Fibroblast of lung (primary cell): ENCODE measurements around the gene MLLT10. TPM values are rescaled to one million over a fixed set of nuclear protein-coding genes. Genes with fewer than 3 reads are reported as not detected.

Source experiments
- DNase-seq, 2 donors: peaks; one replicate each; pipeline versions ENCODE4 v3.0.0 to v3.0.0-alpha.2; 2010; ENCODE audit warnings: low read depth in 2 of 2
- H2AFZ ChIP-seq: 2 replicates; pipeline ENCODE4 v1.5.1; 2012; ENCODE audit warnings: low read length, control low read depth, inconsistent platforms
- H3K27ac ChIP-seq: 2 replicates; pipeline ENCODE4 v1.5.1; 2011; ENCODE audit warnings: low read length, control low read depth; ENCODE audit not compliant: insufficient read depth
- H3K27me3 ChIP-seq: 2 replicates; pipeline ENCODE4 v1.5.1; 2011; ENCODE audit warnings: mild to moderate bottlenecking, low read length; ENCODE audit not compliant: control insufficient read depth, insufficient read depth
- H3K36me3 ChIP-seq: 2 replicates; pipeline ENCODE4 v1.5.1; 2011; ENCODE audit warnings: low read length; ENCODE audit not compliant: control insufficient read depth, insufficient read depth
- H3K4me1 ChIP-seq: 2 replicates; pipeline ENCODE4 v1.5.1; 2011; ENCODE audit warnings: low read length; ENCODE audit not compliant: control insufficient read depth, insufficient read depth; ENCODE audit errors: extremely low read depth
- H3K4me2 ChIP-seq: 2 replicates; pipeline ENCODE4 v1.5.1; 2011; ENCODE audit warnings: low read length, control low read depth; ENCODE audit not compliant: insufficient read depth; ENCODE audit errors: extremely low read depth
- H3K4me3 ChIP-seq, 4 experiments: fragments of 200-600 bp in 1 of 4; sonication (generic) in 1 of 4; replicated peaks in 1 of 4; 2 replicates each; pipeline ENCODE4 v1.5.1; 2011 to 2016; ENCODE audit warnings: low read length in 4 of 4, low read depth in 3 of 4, mild to moderate bottlenecking in 3 of 4, control low read depth in 2 of 4, inconsistent platforms in 1 of 4, mixed read lengths in 1 of 4; ENCODE audit not compliant: insufficient read depth in 1 of 4; ENCODE audit errors: control extremely low read depth in 1 of 4
- H3K79me2 ChIP-seq: 2 replicates; pipeline ENCODE4 v1.5.1; 2012; ENCODE audit warnings: mild to moderate bottlenecking, low read length, inconsistent platforms; ENCODE audit not compliant: control insufficient read depth, insufficient read depth
- H3K9ac ChIP-seq: 2 replicates; pipeline ENCODE4 v1.5.1; 2011; ENCODE audit warnings: mild to moderate bottlenecking, low read length, control low read depth; ENCODE audit not compliant: insufficient read depth
- H3K9me3 ChIP-seq: 2 replicates; pipeline ENCODE4 v1.5.1; 2012; ENCODE audit warnings: low read depth, low read length; ENCODE audit not compliant: control insufficient read depth, insufficient read depth
- H4K20me1 ChIP-seq: 2 replicates; pipeline ENCODE4 v1.5.1; 2011; ENCODE audit warnings: low read length; ENCODE audit not compliant: control insufficient read depth, insufficient read depth; ENCODE audit errors: extremely low read depth
- CTCF ChIP-seq, 2 donors: IDR thresholded peaks in 1 of 2; conservative IDR thresholded peaks in 1 of 2; 1 replicate in 1 of 2; 2 replicates in 1 of 2; pipeline ENCODE4 v1.5.1; 2011 to 2012; ENCODE audit warnings: low read length in 2 of 2, control low read depth in 1 of 2, inconsistent platforms in 1 of 2, low read depth in 1 of 2, mild to moderate bottlenecking in 1 of 2
- EZH2 ChIP-seq: IDR thresholded peaks from 2 replicates; pipeline ENCODE4 v1.5.1; 2012; ENCODE audit warnings: low read length, control low read depth, mild to moderate bottlenecking; ENCODE audit errors: missing control alignments
- polyA plus RNA-seq, 2 donors: library from polyadenylated mRNA; depleted of rRNA in 1 of 2; stranded (reverse) in 1 of 2; unstranded in 1 of 2; fragments of >200 nt; gene quantifications; 2 replicates each; pipeline ENCODE4 v1.2.1, GENCODE V29; 2011 to 2012; ENCODE audit warnings: missing spikeins in 1 of 2
- total RNA-seq: library from RNA; depleted of rRNA; stranded (reverse); fragments of >200 nt; gene quantifications from 2 replicates; pipeline ENCODE4 v1.2.1, GENCODE V29; 2014

MLLT10 gene
- total and polyA plus RNA-seq, 2 donors (not counting 1 experiment from before 2014, with no cell fraction given), result 25.6 to 56.3 TPM

- Histone ChIP-seq H3K27ac (no peak overlapping the region), H3K27me3 (no peaks in the 10 kb centered on the region), H3K4me1 (no peaks in the 10 kb centered on the region), H3K4me2 (no peak overlapping the region), H3K9me3 (no peaks in the 10 kb centered on the region), H3K36me3 (no peaks in the 10 kb centered on the region), H3K4me3 (no peak overlapping the region), H4K20me1 (no peaks in the 10 kb centered on the region), H3K9ac (no peak overlapping the region), H3K79me2 (peaks cover 15% of the 10 kb centered on the region), H2AFZ (no peak overlapping the region)
- TF ChIP-seq EZH2 (no peak), CTCF (conservative IDR thresholded peaks at IDR 0.05 in 1 of 2, IDR thresholded peaks at IDR 0.05 in 1 of 2; ENCODE audit: low read depth in 1 of 2, low read length in 2 of 2) (no peak)
- peak in 1 of 2 donors; percentile 47 for DNase-seq
Measured at GRCh38 chr10:21655236-21655635, 121.2 kb downstream of the MLLT10 start.

- no peaks in the 10 kb centered on the region for H3K27me3 ChIP-seq
- no peak overlapping the region for H3K27ac ChIP-seq
- no peaks in the 10 kb centered on the region for H3K4me1 ChIP-seq
- H3K36me3 ChIP-seq, result no peaks in the 10 kb centered on the region
- H3K9me3 ChIP-seq, result no peaks in the 10 kb centered on the region
- no peak overlapping the region for H3K9ac ChIP-seq
- no peak overlapping the region for H3K4me3 ChIP-seq
- H2AFZ ChIP-seq, result no peak overlapping the region
- no peak for DNase-seq
- TF ChIP-seq EZH2 (no peak), CTCF (conservative IDR thresholded peaks at IDR 0.05 in 1 of 2, IDR thresholded peaks at IDR 0.05 in 1 of 2; ENCODE audit: low read depth in 1 of 2, low read length in 2 of 2) (no peak)
- H3K4me2 ChIP-seq, result no peak overlapping the region
- no peaks in the 10 kb centered on the region for H4K20me1 ChIP-seq
- peaks cover 15% of the 10 kb centered on the region for H3K79me2 ChIP-seq
Measured at GRCh38 chr10:21655687-21656086, 121.7 kb downstream of the MLLT10 start.

- H3K79me2 ChIP-seq, result peaks cover 19% of the 10 kb centered on the region
Measured at GRCh38 chr10:21661087-21661486, 127.1 kb downstream of the MLLT10 start.

More at GRCh38 chr10:21661087-21661486, 127.1 kb downstream of the MLLT10 start:
- Histone ChIP-seq H3K9me3 (no peaks in the 10 kb centered on the region), H3K36me3 (no peaks in the 10 kb centered on the region), H3K27me3 (no peaks in the 10 kb centered on the region), H3K27ac (no peak overlapping the region), H3K4me1 (no peaks in the 10 kb centered on the region), H3K4me2 (no peak overlapping the region), H3K4me3 (no peak overlapping the region), H3K9ac (no peak overlapping the region), H4K20me1 (no peaks in the 10 kb centered on the region), H2AFZ (no peak overlapping the region)
- no peak for TF ChIP-seq CTCF (conservative IDR thresholded peaks at IDR 0.05 in 1 of 2, IDR thresholded peaks at IDR 0.05 in 1 of 2; ENCODE audit: low read depth in 1 of 2, low read length in 2 of 2)
- TF ChIP-seq EZH2, result no peak
- no peak for DNase-seq
